ENCODE measurements around the gene SEMA3A.

Gene SEMA3A

DNA sequence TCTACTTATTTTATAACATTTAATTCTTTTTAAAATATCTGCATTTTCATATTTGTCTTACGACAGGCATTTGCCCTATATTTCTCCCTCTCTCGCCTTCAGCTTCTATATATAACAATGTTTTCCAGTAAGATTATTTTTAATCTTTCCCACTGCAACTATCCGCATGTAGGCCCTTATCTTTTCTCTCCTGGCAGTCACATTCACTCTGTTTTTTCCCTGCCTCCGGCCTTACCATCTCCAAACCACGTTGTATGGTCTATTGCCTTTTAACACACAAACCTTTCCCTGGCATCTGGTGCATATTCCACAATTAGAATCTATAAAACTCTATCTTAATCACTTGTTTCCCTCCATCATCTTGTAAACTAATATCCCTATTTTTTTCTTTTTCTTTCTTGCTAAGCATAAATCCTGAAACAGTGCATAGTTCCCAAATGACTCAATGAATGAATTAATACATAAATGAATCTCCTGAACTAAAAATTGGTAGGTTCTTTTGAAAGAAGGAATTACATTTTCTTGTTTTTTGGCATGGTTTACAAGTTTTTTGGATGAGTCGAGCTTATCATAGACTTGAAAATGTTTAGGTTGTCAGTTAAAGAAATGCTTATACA, 173.2 kb downstream of the SEMA3A start:
- no peak for DNase-seq (ENCODE audit: low read depth)
- no peak overlapping the region for H3K4me3 ChIP-seq (ENCODE audit: low read depth, low read length)
- TF ChIP-seq, protein P1, sequence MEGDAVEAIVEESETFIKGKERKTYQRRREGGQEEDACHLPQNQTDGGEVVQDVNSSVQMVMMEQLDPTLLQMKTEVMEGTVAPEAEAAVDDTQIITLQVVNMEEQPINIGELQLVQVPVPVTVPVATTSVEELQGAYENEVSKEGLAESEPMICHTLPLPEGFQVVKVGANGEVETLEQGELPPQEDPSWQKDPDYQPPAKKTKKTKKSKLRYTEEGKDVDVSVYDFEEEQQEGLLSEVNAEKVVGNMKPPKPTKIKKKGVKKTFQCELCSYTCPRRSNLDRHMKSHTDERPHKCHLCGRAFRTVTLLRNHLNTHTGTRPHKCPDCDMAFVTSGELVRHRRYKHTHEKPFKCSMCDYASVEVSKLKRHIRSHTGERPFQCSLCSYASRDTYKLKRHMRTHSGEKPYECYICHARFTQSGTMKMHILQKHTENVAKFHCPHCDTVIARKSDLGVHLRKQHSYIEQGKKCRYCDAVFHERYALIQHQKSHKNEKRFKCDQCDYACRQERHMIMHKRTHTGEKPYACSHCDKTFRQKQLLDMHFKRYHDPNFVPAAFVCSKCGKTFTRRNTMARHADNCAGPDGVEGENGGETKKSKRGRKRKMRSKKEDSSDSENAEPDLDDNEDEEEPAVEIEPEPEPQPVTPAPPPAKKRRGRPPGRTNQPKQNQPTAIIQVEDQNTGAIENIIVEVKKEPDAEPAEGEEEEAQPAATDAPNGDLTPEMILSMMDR (IDR thresholded peaks at IDR 0.05; ENCODE audit: control insufficient read depth, extremely low read depth, insufficient read depth), result no peak

DNA sequence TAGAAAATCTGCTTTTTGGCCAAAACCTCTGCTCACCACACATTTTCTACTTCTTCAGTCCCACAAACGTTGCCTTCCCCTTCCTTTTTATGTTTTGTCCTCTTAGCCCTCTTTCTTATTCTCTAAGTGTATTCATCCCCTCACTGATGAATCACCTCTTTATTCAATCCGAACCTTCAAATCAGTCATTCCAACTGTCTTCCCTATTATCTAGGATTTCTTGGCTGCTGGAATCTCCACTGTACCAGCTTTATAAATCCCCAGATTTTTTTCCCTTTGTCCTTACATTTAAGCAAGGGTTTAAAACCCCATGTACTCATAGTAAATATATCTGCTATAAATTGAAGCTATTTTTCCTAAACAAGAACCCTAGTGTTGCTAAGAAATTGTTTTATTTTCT, 176.9 kb downstream of the SEMA3A start:
- TF ChIP-seq, protein P1 (IDR thresholded peaks at IDR 0.05; ENCODE audit: control insufficient read depth, extremely low read depth, insufficient read depth), result no peak
- H3K4me3 ChIP-seq (ENCODE audit: low read depth, low read length), result no peak overlapping the region
- no peak for DNase-seq (ENCODE audit: low read depth)

DNA sequence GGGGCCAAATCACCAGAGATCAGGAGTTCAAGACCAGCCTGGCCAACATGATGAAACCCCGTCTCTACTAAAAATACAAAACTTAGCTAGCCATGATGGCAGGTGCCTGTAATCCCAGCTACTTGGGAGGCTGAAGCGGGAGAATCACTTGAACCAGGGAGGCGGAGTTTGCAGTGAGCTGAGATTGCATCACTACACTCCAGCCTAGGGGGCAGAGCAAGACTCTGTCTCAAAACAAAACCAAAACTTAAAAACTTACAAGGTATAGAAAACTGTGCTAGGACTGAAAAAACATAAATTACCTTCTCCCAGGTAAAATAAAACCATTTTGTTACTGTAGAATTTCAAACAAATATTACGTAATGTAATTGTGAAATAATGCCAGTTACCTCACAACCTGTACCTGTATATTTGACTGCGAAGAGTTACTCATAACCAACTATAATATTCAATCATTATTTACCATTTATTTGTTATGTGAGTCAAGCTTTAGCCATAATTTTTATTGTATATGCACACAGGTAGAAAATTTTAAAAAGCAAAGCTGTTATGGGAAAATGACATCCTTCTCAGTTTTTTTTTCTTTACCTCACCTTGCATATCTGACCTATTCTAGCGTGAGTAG, 180.9 kb downstream of the SEMA3A start:
- TF ChIP-seq, protein P1 (IDR thresholded peaks at IDR 0.05; ENCODE audit: control insufficient read depth, extremely low read depth, insufficient read depth), result no peak
- DNase-seq (ENCODE audit: low read depth), result no peak
- H3K4me3 ChIP-seq (ENCODE audit: low read depth, low read length), result no peak overlapping the region

DNA sequence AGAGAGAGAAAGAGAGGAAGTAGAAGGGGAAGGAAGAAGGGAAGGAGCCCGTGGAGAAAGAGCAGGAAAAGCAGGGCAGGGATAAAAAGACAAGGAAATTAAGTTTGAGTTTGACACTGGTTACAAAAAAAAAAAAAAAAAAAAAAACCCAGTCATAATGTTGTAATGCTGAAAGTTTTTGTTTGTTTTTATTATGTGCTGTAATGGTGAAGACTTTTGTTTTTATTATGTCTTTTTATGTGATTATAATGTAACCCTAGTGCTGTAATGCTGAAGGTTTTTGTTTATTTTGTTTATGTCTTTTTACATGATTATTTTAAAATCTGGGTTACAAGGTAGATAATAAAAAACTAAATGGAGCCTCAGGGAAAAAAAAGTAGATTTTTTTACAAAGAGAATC, 184.8 kb downstream of the SEMA3A start:
- no peak overlapping the region for H3K4me3 ChIP-seq (ENCODE audit: low read depth, low read length)
- TF ChIP-seq, protein P1 (IDR thresholded peaks at IDR 0.05; ENCODE audit: control insufficient read depth, extremely low read depth, insufficient read depth), result no peak
- DNase-seq (ENCODE audit: low read depth), result no peak

DNA sequence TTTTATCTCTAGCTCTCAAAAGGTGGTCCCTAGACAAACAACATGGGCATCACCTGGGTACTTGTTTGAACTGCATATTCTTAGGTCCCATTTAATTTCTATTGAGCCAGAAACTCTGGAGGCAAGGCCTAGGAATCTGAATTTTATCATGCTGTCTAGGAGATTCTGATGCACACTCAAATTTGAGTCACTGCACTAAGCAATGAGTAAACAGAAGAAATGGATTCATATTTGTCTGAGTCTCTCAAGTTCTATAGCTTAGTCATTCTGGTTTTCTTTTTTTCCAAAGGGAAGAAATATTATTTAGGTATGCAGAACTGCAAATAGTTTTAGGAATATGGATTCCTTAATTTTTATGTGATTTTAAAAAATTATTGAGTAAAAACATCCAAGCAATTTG, 185.5 kb downstream of the SEMA3A start:
- TF ChIP-seq, protein P1 (IDR thresholded peaks at IDR 0.05; ENCODE audit: control insufficient read depth, extremely low read depth, insufficient read depth), result no peak
- no peak for DNase-seq (ENCODE audit: low read depth)
- H3K4me3 ChIP-seq (ENCODE audit: low read depth, low read length), result no peak overlapping the region

DNA sequence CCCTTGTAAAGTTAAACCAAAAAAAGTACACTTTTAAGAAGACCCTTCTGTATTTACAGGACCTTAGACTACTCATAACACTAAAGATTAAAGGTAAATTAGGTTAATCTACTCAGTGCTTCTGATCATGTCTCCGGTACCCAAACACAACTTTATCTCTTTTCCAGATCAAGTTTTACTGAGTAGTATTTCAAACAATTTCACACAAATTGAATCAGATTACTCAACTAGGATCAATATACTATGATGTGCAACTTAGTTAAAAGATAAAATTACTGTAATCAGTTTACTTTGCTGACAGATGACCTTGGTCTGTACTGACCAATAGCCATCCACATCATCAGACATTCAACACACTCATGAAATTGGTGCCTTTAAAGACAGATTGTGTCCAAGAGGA, 191.4 kb downstream of the SEMA3A start:
- TF ChIP-seq, protein P1 (IDR thresholded peaks at IDR 0.05; ENCODE audit: control insufficient read depth, extremely low read depth, insufficient read depth), result no peak
- DNase-seq (ENCODE audit: low read depth), result no peak
- no peak overlapping the region for H3K4me3 ChIP-seq (ENCODE audit: low read depth, low read length)

DNA sequence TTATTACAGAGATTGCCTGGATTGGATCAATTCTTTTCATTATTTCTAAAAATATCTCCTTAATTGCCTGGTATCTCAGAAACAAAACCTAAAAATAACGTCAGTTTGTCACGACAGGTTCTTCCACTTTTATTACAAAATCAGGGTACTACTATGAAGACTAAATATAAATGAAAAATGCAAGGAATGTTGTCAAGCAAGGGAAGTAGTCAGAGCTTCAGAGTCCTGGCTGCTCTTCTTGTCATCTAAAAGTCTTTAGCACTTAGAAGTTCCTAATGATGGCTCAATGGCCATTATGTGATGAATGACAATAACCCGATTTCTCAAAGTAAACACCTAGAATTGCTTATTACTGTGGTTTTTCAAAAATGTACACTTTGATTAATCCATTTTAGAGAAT, 192.2 kb downstream of the SEMA3A start:
- DNase-seq (ENCODE audit: low read depth), result no peak
- TF ChIP-seq, protein P1 (IDR thresholded peaks at IDR 0.05; ENCODE audit: control insufficient read depth, extremely low read depth, insufficient read depth), result no peak
- H3K4me3 ChIP-seq (ENCODE audit: low read depth, low read length), result no peak overlapping the region
